Epidermal melanocyte (primary cell): ENCODE data around the gene EPAS1.
"Not testable (repeated sequence)": the region's sequence is repeated elsewhere in the genome, so short reads cannot be mapped to it uniquely, and the experiment has no call there.

Experiments
- DNase-seq: peaks from one replicate; pipeline ENCODE4 v3.0.0; 2011; ENCODE audit warnings: low spot score; ENCODE audit not compliant: insufficient read length

The EPAS1 gene

GRCh38 chr2:46381871-46382270, 84.7 kb downstream of the EPAS1 start:
- DNase-seq = no peak

GRCh38 chr2:46382331-46383112, 85.3 kb downstream of the EPAS1 start:
- DNase-seq = no peak

DNA sequence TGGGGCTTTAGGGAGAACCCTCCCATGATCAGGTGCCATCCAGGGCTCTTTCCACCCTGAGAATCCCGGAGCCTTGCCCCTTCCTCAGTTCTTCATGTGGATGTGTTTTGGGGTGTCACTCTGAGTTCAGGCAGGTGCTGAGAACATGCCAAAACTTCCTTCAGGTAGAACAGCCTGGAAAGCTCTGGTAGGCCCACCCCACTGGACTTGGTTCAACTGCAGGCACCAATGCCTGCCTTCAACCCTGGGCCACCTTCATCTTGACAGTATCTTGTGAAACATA, 85.8 kb downstream of the EPAS1 start:
- no peak for DNase-seq

DNA sequence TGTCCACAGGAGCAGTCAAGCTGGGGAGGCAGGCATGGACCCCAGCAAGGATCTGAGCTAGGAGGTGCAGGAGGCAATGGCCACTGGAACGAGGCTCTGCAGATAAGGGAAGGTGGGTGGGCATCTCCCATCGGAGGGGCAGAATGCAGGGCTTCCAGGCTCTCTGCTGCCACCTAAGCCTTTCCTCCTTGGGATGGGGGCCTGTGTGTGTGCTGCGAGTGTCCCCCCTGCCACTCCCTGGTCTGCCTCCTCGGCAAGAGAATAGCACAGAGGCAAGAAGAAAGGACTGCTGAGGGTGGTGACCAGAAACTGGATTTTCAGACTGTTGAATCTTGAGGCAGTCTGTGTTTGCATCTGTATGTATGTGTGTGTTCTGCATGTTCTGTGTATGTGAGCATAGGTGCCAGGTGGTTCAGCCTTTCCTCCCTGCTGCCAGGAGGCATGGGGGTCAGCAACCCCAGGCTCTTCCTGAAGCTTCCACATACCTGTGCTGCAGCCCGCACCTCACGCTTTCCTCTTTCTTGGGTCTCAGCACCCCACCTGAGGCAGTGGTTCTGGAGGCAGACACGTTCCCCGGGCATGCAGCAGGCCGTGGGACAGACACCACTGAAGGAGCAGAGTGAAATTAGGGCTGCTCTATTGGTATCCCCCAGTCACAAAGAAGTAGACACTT, 86.7 kb downstream of the EPAS1 start:
- no peak for DNase-seq

- DNase-seq = no peak
Observed at GRCh38 chr2:46384457-46384815, 87.2 kb downstream of the EPAS1 start.

GRCh38 chr2:46385786-46386577, 88.8 kb downstream of the EPAS1 start:
- DNase-seq = no peak

- no peak for DNase-seq
Observed at GRCh38 chr2:46386763-46387162, 89.6 kb downstream of the EPAS1 start.

GRCh38 chr2:46387292-46387691, 90.1 kb downstream of the EPAS1 start:
- DNase-seq = no peak

DNA sequence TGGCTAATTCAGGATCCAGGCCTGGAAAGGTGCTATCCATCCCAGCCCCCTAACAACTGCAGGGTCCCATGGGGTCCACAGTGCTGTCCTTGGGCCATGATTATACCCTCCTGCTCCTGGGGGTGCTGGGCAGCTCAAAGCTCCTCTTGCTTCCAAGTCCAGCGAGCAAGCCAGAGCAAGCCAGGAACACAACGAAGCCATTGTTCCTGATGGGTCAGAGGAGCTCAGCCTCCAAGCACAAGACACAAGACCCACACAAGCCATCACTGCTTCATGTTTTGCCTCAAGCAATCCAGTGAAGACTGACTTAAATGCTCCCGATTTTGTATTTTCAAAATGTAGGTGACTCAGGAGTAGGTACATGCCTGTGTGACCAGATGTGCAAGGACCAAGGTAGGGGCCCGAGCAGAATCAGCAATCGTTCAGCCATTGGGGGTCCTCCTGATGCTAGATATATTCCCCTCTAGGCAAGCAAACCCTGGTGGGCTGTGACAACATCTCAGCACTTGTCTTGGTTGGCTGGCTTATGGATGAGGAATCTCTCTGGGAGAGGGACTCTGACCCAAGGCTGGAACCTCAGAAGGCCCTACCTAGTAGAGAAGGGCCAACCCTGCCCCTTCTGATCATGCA, 90.8 kb downstream of the EPAS1 start:
- DNase-seq = peak; percentile 76

DNA sequence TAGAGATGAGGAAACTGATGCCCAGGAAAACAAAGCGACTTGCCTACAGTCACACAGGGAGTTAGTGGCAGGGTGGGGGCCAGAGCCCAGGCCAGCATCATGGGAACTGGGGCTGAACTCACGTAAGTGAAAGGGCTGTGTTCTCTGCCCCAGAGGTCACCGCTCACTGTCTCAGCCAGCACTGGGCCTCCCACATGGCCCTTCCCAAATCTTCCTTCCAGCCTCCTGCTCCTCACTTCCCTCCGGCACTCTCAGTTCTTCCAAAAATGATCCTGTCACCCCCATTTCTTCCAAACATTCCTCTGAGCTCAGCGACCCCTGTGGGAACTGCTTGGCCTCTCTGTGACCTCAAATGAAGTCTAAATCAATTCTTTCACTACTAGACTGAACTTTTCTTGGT, 91.7 kb downstream of the EPAS1 start:
- no peak for DNase-seq

GRCh38 chr2:46389417-46389916, 92.3 kb downstream of the EPAS1 start:
- no peak for DNase-seq

DNA sequence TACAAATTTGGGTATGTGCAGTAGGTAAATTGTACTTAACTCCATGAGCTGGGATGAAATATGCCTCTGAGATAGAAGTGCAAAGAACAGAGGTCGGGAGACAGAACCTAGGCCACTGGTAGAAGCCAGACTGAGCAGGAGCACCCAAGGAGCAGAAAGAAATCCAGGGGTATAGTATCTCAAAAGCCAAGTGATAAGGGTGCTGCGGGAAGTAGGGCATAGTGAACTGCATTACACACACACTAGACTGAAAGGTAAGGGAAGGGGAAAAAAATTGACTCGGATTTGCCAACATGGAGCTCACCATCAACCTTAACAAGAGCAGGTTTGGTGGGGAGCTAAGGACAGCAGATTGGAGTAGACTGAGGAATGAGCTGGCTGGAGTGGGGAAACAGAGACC, 92.8 kb downstream of the EPAS1 start:
- no peak for DNase-seq

- DNase-seq = no peak
Observed at GRCh38 chr2:46390901-46391395, 93.7 kb downstream of the EPAS1 start.

GRCh38 chr2:46392561-46393346, 95.5 kb downstream of the EPAS1 start:
- DNase-seq = no peak

GRCh38 chr2:46393347-46393820, 96.2 kb downstream of the EPAS1 start:
- DNase-seq = no peak

DNA sequence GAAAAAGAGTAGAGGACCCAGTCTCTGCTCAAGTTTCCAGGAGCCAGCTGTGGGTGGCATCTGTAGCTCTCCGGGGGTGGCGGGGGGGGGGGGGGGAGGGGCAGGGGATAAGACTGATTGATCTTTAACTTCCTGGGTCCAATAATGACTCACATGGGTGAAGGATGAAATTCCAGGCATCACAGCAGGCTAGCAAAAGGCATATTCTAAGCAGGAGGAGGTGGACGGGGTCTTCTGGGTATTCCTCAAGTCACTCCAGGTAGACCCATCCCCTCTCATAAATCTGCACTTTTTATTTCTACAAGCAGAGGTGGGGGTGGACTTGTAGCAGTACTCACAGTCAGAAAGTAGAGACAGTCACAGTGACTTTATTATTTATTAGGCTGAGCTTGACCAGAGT, 96.7 kb downstream of the EPAS1 start:
- no peak for DNase-seq

- no peak for DNase-seq
Observed at GRCh38 chr2:46394649-46395510, 97.7 kb downstream of the EPAS1 start.

GRCh38 chr2:46395730-46396129, 98.5 kb downstream of the EPAS1 start:
- DNase-seq = not testable (repeated sequence)

DNA sequence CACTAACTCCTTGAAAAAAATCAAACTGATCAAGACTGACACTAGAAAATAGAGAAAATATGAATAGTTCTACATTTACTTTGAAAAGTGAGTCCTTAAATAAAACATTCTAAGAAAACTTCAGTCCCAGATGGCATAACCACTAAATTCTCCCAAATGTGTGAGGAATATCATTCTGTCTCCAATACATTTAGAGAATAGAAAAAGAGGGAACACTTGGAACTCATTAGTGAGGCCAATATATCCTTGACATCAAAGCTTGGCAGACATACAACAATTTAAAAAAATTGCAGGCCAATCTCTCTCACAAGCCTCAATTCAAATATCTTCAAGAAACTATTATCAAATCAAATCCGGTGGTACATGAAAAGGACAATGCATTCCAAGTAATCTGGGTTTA, 102.8 kb downstream of the EPAS1 start:
- no peak for DNase-seq

- DNase-seq = no peak
Observed at GRCh38 chr2:46402874-46403273, 105.7 kb downstream of the EPAS1 start.
